ENCODE measurements around the gene RBCK1. TPM values are rescaled to one million over a fixed set of nuclear protein-coding genes. Genes with fewer than 3 reads are reported as not detected.
"Not testable (repeated sequence)": the region's sequence is repeated elsewhere in the genome, so short reads cannot be mapped to it uniquely, and the experiment has no call there.

Gene RBCK1
- total and polyA plus RNA-seq, 2 donors (not counting 1 experiment from before 2014, with no cell fraction given) = 128 to 135 TPM

- not testable (repeated sequence) for H3K27ac Mint-ChIP-seq
Observed at GRCh38 chr20:476561-477249, 68.6 kb downstream of the RBCK1 start.

DNA sequence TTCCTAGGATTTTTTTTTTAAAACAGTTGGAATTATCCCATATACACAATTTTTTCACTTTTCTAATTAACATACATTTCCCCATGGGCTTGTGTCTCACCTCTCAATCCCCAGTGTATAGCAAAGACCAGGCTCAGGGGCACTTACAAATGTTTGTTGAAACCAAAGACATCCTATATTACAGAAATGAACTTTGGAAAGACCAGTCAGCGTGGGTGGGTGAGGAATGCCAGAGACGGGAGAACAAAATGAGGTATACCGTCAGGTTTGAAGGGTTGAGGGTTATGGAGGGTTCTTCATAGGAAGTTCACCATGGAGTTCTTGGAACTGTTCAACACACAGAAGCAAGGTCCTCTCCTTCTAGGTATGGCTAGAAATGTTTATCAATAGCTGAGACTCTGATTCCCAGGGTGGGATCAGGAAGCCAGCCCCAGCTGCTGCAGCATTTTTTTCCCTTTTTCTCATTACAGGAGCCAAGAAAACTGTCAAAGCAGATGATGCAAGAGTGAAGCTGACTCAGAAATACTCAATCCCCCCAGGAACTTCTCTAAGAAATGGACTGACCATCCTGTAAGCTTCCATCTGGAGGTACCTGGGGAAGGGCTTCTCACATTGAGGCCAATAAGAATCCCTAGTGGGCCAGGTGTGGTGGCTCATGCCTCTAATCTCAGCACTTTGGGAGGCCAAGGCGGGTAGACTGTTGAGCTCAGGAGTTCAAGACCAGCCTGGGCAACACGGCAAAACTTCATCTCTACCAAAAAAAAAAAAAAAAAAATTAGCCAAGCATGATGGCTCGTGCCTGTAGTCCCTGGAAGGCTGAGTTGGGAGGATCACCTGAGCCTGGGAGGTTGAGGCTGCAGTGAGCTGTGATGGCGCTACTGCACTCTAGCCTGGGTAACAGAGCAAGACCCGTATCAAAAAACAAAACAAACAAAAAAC, 70.2 kb downstream of the RBCK1 start:
- Histone ChIP-seq H3K9ac (ENCODE audit: low read length) (no peak overlapping the region), H3K4me1 (ENCODE audit: control insufficient read depth in 2 of 2, insufficient read depth in 2 of 2, low read length in 2 of 2) (no peaks in the 10 kb centered on the region), H4K20me1 (ENCODE audit: control insufficient read depth, insufficient read depth, low read length, poor library complexity, severe bottlenecking) (no peaks in the 10 kb centered on the region), H3K27ac (ENCODE audit: low read length in 2 of 2) (no peak overlapping the region), H3K36me3 (replicated peaks in 1 of 2; ENCODE audit: control extremely low read depth in 1 of 2, control insufficient read depth in 1 of 2, extremely low read depth in 1 of 2, insufficient read depth in 2 of 2, low read length in 1 of 2) (peaks cover 0 to 28% of the 10 kb centered on the region in 2 experiments), H3K79me2 (ENCODE audit: control insufficient read depth, insufficient read depth, low read length) (no peaks in the 10 kb centered on the region), H3K4me3 (ENCODE audit: control extremely low read depth in 1 of 5, extremely low read depth in 1 of 5, insufficient read depth in 1 of 5, low read depth in 2 of 5, low read length in 4 of 5) (no peak overlapping the region), H2AFZ (ENCODE audit: insufficient read depth, low read depth, low read length, poor library complexity, severe bottlenecking) (no peak overlapping the region), H3K4me2 (replicated peaks; ENCODE audit: low read depth, low read length, poor library complexity, severe bottlenecking) (no peak overlapping the region), H3K27me3 (replicated peaks in 1 of 4; ENCODE audit: control extremely low read depth in 1 of 4, control insufficient read depth in 3 of 4, insufficient read depth in 4 of 4, low read length in 3 of 4) (no peaks in the 10 kb centered on the region), H3K9me3 (ENCODE audit: control extremely low read depth in 1 of 3, control insufficient read depth in 2 of 3, insufficient read depth in 1 of 3, low read length in 2 of 3) (no peaks in the 10 kb centered on the region)
- POLR2A ChIA-PET = interaction anchor here (0.6 kb wide), 1 partner anchor 134 kb away, joined by 3 read pairs; no protein-coding TSS in a partner anchor
- H3K27me3 Mint-ChIP-seq = no peaks in the 10 kb centered on the region
- TF ChIP-seq, protein P1, sequence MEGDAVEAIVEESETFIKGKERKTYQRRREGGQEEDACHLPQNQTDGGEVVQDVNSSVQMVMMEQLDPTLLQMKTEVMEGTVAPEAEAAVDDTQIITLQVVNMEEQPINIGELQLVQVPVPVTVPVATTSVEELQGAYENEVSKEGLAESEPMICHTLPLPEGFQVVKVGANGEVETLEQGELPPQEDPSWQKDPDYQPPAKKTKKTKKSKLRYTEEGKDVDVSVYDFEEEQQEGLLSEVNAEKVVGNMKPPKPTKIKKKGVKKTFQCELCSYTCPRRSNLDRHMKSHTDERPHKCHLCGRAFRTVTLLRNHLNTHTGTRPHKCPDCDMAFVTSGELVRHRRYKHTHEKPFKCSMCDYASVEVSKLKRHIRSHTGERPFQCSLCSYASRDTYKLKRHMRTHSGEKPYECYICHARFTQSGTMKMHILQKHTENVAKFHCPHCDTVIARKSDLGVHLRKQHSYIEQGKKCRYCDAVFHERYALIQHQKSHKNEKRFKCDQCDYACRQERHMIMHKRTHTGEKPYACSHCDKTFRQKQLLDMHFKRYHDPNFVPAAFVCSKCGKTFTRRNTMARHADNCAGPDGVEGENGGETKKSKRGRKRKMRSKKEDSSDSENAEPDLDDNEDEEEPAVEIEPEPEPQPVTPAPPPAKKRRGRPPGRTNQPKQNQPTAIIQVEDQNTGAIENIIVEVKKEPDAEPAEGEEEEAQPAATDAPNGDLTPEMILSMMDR (IDR thresholded peaks at IDR 0.05) = no peak
- TF ChIP-seq EZH2 (IDR thresholded peaks at IDR 0.05; ENCODE audit: borderline replicate concordance, insufficient read depth, low read depth, low read length, poor library complexity, severe bottlenecking) = no peak
- intact Hi-C loops (cut with micrococcal nuclease) = no loop called here
- DNase-seq (no peak), ATAC-seq (ENCODE audit: low read depth) (no peak)
- no peaks in the 10 kb centered on the region for H3K9me3 Mint-ChIP-seq (ENCODE audit: insufficient read depth)
- no peak overlapping the region for H3K27ac Mint-ChIP-seq
- no peak overlapping the region for H3K4me3 Mint-ChIP-seq
- CTCF ChIA-PET = interaction anchor here (0.7 to 10.0 kb wide), 14 partner anchors 9 to 212 kb away, joined by 3 to 169 read pairs (median 6); partner anchors contain the start of genes RBCK1 and TBC1D20
- peaks cover 2% of the 10 kb centered on the region for H3K4me1 Mint-ChIP-seq
- 100% methylated on average over 1 of the region's 8 CpGs for WGBS (ENCODE audit: insufficient coverage)

More at GRCh38 chr20:476561-477249, 68.6 kb downstream of the RBCK1 start:
- H4K20me1 ChIP-seq (ENCODE audit: control insufficient read depth, insufficient read depth, low read length, poor library complexity, severe bottlenecking); H3K27me3 Mint-ChIP-seq; H3K4me1 Mint-ChIP-seq; H2AFZ ChIP-seq (ENCODE audit: insufficient read depth, low read depth, low read length, poor library complexity, severe bottlenecking); intact Hi-C loops (cut with micrococcal nuclease); H3K9me3 ChIP-seq (ENCODE audit: control extremely low read depth in 1 of 3, control insufficient read depth in 2 of 3, insufficient read depth in 1 of 3, low read length in 2 of 3); H3K4me3 Mint-ChIP-seq; H3K4me2 ChIP-seq (replicated peaks; ENCODE audit: low read depth, low read length, poor library complexity, severe bottlenecking); H3K4me3 ChIP-seq (ENCODE audit: control extremely low read depth in 1 of 5, extremely low read depth in 1 of 5, insufficient read depth in 1 of 5, low read depth in 2 of 5, low read length in 4 of 5); H3K9me3 Mint-ChIP-seq (ENCODE audit: insufficient read depth); ATAC-seq (ENCODE audit: low read depth); H3K4me1 ChIP-seq (ENCODE audit: control insufficient read depth in 2 of 2, insufficient read depth in 2 of 2, low read length in 2 of 2); H3K79me2 ChIP-seq (ENCODE audit: control insufficient read depth, insufficient read depth, low read length); H3K9ac ChIP-seq (ENCODE audit: low read length); DNase-seq; H3K27me3 ChIP-seq (replicated peaks in 1 of 4; ENCODE audit: control extremely low read depth in 1 of 4, control insufficient read depth in 3 of 4, insufficient read depth in 4 of 4, low read length in 3 of 4); H3K27ac ChIP-seq (ENCODE audit: low read length in 2 of 2): not testable (repeated sequence)
- CTCF ChIA-PET = interaction anchor here (1.0 to 10.0 kb wide), 5 partner anchors 14 to 123 kb away, joined by 3 to 169 read pairs (median 5); partner anchors contain the start of gene TBC1D20
- 100% methylated on average over 2 of the region's 6 CpGs for WGBS (ENCODE audit: insufficient coverage)
- H3K36me3 ChIP-seq (replicated peaks in 1 of 2; ENCODE audit: control extremely low read depth in 1 of 2, control insufficient read depth in 1 of 2, extremely low read depth in 1 of 2, insufficient read depth in 2 of 2, low read length in 1 of 2) = peaks cover 0 to 13% of the 10 kb centered on the region in 2 experiments
- POLR2A ChIA-PET = interaction anchor here (1.0 to 1.1 kb wide), 2 partner anchors 122 to 152 kb away, joined by 4 to 5 read pairs; no protein-coding TSS in a partner anchor

Measured in B cell (primary cell).